Thoracic aorta (tissue), 2 donors: ENCODE results near the gene CDC42EP5. TPM values are rescaled to one million over a fixed set of nuclear protein-coding genes. Genes with fewer than 3 reads are reported as not detected.

ENCODE experiments used
- ATAC-seq: fragments of 150-250 bp; one replicate; pipeline ENCODE4 v1.8.0; 2017; ENCODE audit warnings: low read depth; ENCODE audit not compliant: insufficient number of reproducible peaks, low FRiP score
- DNase-seq: peaks from one replicate; pipeline ENCODE4 v3.0.0-alpha.2; 2020; ENCODE audit warnings: low spot score
- H3K27ac ChIP-seq, 2 donors: fragments of 200-600 bp; sonication (generic); 1 replicate in 1 of 2; 2 replicates in 1 of 2; pipeline ENCODE4 v1.5.1; 2016; ENCODE audit warnings: mild to moderate bottlenecking in 2 of 2, moderate library complexity in 2 of 2
- H3K27me3 ChIP-seq: fragments of 200-600 bp; sonication (generic); replicated peaks from 2 replicates; pipeline ENCODE4 v1.6.0; 2016; ENCODE audit warnings: mild to moderate bottlenecking; ENCODE audit not compliant: insufficient read depth
- H3K36me3 ChIP-seq: fragments of 200-600 bp; sonication (generic); one replicate; pipeline ENCODE4 v1.5.1; 2016
- H3K4me1 ChIP-seq, 2 donors: fragments of 200-600 bp; sonication (generic); 1 replicate in 1 of 2; 2 replicates in 1 of 2; pipeline versions ENCODE4 v1.5.1 to v1.6.0; 2016; ENCODE audit warnings: low read depth in 2 of 2, mild to moderate bottlenecking in 1 of 2; ENCODE audit not compliant: control insufficient read depth in 1 of 2
- H3K4me3 ChIP-seq: fragments of 200-600 bp; sonication (generic); 2 replicates; pipeline ENCODE4 v1.5.1; 2016; ENCODE audit warnings: mild to moderate bottlenecking
- H3K9me3 ChIP-seq: fragments of 200-600 bp; sonication (generic); 2 replicates; pipeline ENCODE4 v1.5.1; 2016
- total RNA-seq, 2 donors: library from RNA; depleted of rRNA; stranded (reverse); fragments of >200 nt; gene quantifications; one replicate each; pipeline versions ENCODE4 v1.1.0 to v1.2.3, GENCODE V29; 2016
- TF ChIP-seq, protein P1 (sequence below): fragments of 200-600 bp; sonication (generic); IDR thresholded peaks from one replicate; pipeline ENCODE4 v1.5.1; 2019; ENCODE audit warnings: antibody characterized with exemption

The CDC42EP5 gene
- total RNA-seq, 2 donors from 2014 or later, result 41.2 to 55.9 TPM

DNA sequence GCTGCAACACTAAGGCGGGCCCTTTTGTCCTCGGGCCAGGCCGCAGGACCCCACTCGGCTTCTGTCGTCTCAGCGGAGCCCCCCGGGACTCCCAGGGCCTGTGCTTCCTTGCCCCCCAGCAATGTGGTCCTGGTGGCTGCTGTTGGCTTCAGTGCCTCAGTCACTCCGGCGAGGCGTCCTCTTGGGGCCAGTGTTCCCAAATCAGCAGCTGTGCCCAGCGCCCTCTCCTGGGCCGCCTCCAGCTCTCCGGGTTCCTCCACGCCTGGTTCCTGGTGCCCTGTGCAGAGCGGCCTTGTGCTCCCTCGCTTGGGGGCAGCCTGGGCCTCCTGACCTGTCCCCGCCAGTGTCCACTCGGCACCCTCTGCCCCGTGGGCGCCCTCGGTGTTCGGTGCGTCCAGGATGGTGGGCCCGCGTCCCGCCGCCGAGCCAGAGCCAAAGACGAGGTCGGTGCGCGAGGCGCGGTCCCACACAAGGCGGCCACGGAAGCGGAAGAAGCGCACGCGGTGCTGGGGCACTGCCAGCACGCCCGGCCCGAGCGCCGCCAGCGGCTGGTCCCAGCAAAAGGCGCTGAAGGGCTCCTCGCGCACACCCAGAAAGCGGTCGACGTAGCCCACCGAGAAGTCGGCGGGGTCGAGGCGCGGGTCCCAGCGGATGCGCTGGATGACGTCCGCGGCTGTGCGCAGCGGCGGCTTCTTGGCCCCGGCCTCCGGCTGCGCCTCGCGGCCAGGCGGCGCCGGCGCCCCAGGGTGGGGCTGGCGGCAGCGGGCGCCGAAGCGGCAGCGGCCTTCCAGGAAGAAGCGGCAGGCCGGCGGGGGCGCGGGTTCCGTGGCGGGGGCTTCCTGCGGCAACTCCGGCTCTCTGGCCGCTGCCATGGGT is 10.2 kb downstream of the CDC42EP5 start:
- no peak for DNase-seq
- Histone ChIP-seq H3K4me1 (peaks cover 9 to 23% of the 10 kb centered on the region in 2 donors), H3K9me3 (no peaks in the 10 kb centered on the region), H3K27ac (peak overlapping the region; percentile 96 to 97), H3K4me3 (peak overlapping the region; percentile 75), H3K36me3 (peaks cover 42% of the 10 kb centered on the region), H3K27me3 (no peaks in the 10 kb centered on the region)
- TF ChIP-seq, protein P1, sequence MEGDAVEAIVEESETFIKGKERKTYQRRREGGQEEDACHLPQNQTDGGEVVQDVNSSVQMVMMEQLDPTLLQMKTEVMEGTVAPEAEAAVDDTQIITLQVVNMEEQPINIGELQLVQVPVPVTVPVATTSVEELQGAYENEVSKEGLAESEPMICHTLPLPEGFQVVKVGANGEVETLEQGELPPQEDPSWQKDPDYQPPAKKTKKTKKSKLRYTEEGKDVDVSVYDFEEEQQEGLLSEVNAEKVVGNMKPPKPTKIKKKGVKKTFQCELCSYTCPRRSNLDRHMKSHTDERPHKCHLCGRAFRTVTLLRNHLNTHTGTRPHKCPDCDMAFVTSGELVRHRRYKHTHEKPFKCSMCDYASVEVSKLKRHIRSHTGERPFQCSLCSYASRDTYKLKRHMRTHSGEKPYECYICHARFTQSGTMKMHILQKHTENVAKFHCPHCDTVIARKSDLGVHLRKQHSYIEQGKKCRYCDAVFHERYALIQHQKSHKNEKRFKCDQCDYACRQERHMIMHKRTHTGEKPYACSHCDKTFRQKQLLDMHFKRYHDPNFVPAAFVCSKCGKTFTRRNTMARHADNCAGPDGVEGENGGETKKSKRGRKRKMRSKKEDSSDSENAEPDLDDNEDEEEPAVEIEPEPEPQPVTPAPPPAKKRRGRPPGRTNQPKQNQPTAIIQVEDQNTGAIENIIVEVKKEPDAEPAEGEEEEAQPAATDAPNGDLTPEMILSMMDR, result no peak
- peak; percentile 14 for ATAC-seq

DNA sequence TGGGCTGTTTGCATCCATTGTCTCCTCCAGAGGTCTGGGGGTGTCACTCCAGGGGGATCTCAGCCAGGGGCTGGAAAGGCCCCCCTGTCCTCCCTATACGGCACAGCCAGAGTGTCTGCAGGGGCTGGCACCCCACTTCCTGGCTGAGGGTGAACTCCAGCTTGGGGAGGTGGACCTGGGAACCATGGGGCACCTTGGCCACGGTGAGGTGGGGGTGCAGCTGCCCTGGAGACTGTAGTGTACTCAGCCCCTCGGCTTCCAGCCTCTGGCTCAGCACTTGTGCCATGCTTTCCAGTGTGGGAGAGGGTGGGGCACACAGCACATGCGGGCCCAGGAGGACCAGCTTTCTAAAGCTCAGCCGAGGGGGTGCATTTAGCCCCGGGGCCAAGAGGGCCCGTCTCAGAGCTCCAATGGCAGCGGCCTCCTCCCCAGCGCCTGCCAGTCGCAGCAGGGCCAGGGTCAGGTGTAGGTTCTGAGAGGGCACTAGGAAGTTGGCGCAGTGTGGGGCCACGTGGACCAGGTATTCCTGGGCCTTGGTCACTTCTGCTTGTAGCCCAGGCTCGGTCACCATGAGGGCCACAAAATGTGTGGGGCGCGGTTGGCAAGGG is 10.9 kb downstream of the CDC42EP5 start:
- H3K4me1 ChIP-seq, result peaks cover 9 to 23% of the 10 kb centered on the region in 2 donors
- ATAC-seq, result no peak
- peak overlapping the region; percentile 75 for H3K4me3 ChIP-seq
- H3K9me3 ChIP-seq, result no peaks in the 10 kb centered on the region
- TF ChIP-seq, protein P1, result no peak
- peaks cover 49% of the 10 kb centered on the region for H3K36me3 ChIP-seq
- peak overlapping the region; percentile 96 to 97 for H3K27ac ChIP-seq
- H3K27me3 ChIP-seq, result no peaks in the 10 kb centered on the region
- DNase-seq, result no peak

DNA sequence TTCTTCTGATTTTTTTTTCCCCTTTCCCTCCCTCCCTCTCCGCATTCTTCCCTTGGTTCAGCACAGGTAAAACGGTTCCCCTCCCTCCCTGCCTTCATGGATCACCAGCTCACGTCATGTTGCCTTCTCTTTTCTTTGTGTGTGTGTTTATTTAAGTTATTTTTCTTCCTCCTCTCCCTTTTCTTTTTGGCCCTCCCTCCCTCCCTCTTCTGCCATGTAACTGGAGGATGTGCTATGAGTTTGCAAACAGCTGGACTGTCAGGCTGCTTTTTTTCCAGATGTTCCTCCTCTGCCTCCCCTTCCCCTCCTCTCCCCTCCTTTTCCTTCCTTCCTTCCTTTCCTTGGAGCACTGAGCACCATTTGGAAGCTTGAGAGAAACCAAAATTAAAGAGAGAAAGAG is 11.5 kb downstream of the CDC42EP5 start:
- TF ChIP-seq, protein P1, result no peak
- Histone ChIP-seq H3K4me3 (no peak overlapping the region), H3K36me3 (peaks cover 55% of the 10 kb centered on the region), H3K27ac (peak overlapping the region in 1 of 2 donors; percentile 97), H3K4me1 (peaks cover 9 to 23% of the 10 kb centered on the region in 2 donors), H3K27me3 (no peaks in the 10 kb centered on the region), H3K9me3 (no peaks in the 10 kb centered on the region)
- ATAC-seq (no peak), DNase-seq (no peak)

DNA sequence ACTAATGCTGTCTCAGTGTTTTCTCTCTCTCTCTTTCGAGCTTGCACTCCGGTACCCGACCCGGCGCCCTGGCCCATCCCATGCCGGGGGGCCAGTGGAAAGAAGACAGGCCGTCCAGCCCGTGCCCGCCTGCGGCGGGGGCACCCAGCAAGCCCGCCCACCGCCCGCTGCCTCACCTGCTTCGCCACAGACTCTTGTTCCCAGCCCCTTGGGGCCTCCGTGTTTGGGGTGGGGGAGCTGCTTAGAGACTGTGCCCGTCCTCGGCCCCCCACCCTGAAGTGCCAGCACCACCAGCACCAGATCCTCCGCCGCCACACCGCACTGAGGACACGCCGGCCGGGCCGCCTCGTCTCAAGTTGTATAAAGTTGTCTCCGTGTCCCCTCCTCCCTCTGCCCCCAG is 11.9 kb downstream of the CDC42EP5 start:
- H3K4me3 ChIP-seq, result no peak overlapping the region
- TF ChIP-seq, protein P1, result no peak
- no peak for DNase-seq
- peaks cover 9 to 23% of the 10 kb centered on the region in 2 donors for H3K4me1 ChIP-seq
- no peak for ATAC-seq
- H3K36me3 ChIP-seq, result peaks cover 59% of the 10 kb centered on the region
- H3K9me3 ChIP-seq, result no peaks in the 10 kb centered on the region
- no peaks in the 10 kb centered on the region for H3K27me3 ChIP-seq
- H3K27ac ChIP-seq, result no peak overlapping the region

DNA sequence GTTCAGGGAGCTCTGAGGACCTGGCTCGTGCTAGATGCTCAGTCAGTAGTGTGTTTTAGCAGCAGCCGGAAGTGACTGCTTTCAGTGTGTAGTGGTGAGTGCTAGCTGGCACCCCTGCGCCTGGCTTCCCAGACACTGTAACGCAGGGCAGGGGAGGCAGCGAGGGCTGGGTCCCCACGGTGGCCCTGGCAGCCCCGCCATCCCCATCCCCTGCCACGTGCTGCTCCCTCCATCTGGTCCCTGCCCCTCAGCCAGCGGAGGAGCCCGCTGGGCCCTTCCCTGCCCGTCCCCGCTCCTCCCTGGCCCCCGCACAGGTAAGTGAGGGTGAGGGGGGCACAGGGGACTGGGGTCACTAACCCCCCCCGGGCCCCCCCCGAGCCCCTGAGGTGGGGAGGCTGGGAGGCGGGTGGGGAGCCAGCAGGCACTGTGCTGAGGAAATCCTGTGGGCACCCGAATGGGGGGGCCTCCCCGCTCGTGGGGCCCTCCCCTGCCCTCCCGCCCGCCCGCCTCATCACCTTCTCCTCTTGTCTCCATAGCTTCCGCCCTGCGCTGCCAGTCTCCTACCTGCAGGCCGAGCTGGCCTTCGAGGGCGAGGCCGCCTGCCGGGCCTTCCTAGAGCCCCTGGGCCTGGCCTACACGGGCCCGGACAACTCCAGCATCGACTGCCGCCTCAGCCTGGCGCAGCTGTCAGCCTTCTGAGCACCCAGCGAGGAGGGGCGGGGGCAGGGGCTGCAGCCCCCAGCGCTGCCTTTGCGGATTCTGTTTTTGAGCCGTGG is 12.7 kb downstream of the CDC42EP5 start:
- Histone ChIP-seq H3K27ac (no peak overlapping the region), H3K4me1 (peaks cover 9 to 23% of the 10 kb centered on the region in 2 donors), H3K9me3 (no peaks in the 10 kb centered on the region), H3K4me3 (no peak overlapping the region), H3K27me3 (no peaks in the 10 kb centered on the region), H3K36me3 (peaks cover 67% of the 10 kb centered on the region)
- DNase-seq (no peak), ATAC-seq (no peak)
- TF ChIP-seq, protein P1, result no peak
